Measurements from ENCODE around the gene BRD9.

DNA sequence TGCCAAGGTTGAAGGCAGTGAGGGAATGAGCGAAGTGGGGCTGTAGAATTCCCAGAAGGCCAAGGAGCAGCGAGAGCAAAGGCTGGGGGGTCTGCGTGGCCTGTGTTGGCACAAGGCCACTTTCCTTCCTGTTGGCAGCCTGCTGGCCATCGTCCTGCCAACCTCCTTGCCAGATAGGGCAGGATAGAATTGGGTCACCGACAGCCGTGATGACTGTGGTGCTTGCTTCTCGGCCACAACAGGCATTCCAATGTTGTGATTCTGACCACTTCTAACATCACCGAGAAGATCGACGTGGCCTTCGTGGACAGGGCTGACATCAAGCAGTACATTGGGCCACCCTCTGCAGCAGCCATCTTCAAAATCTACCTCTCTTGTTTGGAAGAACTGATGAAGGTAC is 19.0 kb upstream of the BRD9 start:
- TF ChIP-seq GABPA (IDR thresholded peaks at IDR 0.05; ENCODE audit: low read depth) (no peak), CTCF (IDR thresholded peaks at IDR 0.05; ENCODE audit: insufficient read depth, low read length) (no peak)

Data from HL-60 (cell line).